Stimulated activated CD4-positive, alpha-beta T cell treated with anti-CD3 and anti-CD28 coated beads, TNF-alpha, amount 100 ng/mL, for 4 hours (primary cell): Measurements from ENCODE around the gene MACO1.
A peak's percentile ranks its signal among the peaks of the same experiment; 100 is the strongest.

Source experiments
- DNase-seq, 3 experiments: peaks; one replicate each; pipeline ENCODE4 v3.0.0-alpha.2; 2020; ENCODE audit warnings: low read depth in 3 of 3

Gene MACO1

DNA sequence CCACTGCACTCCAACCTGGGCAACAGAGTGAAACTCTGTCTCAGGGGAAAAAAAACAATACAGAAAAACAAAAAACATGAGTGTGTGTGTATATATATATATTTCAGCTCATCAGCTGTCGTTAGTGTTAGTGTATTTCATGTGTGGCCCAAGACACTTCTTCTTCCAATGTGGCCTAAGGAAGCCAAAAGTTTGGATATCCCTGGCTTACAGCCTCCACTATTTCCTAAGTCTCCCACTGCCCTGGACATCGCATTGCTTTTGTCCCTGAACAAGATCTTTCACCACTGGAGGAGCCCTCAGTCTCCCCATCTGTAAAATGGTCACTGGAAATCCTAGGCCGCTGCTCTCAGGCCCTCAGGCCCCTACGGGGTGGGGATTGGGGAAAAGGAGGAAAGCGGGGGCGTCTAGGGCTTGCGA lies 112.3 kb downstream of the MACO1 start:
- no peak for DNase-seq

DNA sequence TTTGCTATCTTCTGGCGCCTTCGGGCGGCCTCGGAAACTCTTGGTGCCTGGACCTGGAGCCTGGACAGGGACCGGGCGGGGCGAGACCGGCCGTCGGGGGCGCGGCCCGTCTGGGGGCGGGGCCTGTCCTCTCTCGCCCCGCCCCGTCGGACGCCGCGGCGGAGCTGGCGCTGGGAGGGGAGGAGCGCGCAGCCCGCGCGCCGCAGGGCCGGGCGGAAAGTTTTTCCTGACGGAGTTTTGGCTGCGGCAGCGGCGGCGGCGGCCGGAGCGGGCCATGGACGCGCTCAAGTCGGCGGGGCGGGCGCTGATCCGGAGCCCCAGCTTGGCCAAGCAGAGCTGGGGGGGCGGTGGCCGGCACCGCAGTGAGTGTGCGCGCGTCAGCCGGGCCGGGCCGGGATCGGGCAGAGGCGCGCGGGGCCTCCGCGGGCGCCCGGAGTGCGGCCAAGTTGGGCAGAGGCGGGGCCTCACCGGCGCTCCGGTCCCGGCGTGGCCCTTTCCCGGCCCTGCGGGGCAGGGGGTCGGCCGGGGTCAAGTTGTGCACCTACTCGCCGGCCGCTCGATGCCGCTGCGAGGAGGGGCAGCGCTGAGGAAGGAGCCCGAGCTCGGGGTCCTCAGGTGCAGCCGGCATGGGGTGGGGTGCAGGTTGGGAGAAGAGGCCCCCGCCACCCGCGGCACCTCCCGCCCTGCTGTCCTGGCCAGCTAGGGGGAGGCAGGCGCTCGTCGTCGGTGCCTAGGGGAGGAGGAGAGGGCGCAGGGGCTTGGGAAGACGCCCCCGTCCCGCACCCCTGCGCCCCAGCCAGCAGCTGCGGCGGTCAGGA lies 112.9 kb downstream of the MACO1 start, which contains the start of gene LDLRAP1:
Gene LDLRAP1 (plus strand): TSS at position 182 of the 818 bp plus-strand sequence. CDS start 93 bp downstream, at position 275.
- peak in 2 of 3 experiments; percentile 36 to 51 for DNase-seq

DNA sequence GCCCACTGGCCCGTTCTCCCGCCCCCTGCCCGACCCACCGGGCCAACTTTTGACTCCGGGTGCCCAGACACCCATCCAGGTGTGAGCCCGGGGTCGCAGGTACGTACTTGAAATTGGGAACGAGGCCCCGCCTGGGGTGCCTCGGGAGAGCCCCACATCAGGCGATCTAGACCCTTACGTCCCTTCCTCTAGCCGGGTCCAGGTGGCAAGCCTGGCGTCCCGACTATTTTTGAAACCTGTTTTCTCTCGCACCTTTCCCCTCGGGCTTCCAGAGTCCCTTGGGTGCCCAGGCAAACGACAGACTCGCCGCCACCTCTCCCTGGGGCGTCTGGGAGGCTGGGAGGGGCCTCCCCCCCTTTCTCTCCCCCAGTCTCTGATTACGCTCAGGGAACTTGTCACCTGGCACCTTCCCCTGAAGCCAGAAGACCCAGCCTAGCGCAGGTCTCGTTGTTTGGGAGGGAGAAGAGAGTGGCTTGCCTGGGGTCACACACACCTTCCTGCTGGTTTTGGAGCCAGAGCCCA lies 113.6 kb downstream of the MACO1 start:
- no peak for DNase-seq

DNA sequence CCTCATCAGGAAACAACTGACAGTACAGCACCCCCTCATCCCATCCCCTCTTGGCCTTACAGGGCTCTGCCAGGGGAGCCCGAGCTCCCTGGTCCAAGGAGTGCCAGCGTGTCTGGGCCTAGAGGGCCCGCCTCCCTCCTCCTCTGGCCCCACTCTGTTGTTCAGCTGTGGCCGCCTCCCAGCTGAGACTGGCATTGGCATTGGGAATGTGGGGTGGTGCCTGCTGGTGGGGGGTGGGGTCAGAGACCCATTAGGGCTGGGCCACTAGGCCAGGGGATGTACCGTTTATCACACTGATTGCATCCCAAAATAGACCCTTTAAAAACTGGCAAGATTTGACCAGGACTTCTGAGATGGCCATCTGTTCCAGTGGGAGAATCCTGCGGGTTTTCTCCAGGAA lies 114.1 kb downstream of the MACO1 start:
- no peak for DNase-seq

DNA sequence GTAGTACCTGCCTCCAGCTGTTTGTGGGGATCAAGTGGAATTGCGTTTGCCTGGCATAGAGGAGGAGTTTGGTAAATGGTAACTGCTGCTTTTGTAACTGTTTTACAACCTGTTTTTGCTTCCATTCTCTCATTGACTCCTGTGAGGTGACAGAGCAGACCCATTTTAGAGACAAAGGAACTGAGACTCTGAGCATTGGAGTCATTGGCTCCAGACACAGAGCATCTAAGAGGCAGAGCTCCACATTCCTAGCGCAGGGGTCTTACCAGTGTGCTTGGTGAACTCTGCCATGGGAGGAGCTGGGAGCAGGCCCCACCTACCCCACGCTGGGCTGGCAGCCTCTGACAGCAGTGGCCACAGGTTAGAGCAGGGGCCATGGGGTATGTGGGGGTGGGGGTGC lies 115.1 kb downstream of the MACO1 start:
- DNase-seq = no peak

DNA sequence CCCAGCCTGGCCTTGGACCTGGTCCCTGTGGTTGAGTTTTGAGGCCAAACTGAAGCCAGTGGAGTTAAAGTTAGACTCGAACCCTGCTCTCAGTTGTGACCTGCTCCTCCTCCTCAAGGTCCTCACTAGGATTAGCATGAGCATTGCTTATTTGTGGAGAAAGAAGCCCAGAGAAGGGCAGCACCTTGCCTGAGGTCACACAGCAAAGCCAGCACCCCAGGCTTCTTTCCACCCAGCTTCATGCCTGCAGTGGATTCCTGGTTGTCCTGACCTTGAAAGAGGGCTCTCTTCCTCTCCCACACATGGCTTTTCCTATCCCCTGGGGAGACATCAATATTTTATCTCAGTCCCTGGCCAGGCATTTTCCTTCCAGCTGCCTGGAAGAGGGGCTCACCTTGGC lies 115.5 kb downstream of the MACO1 start:
- DNase-seq = no peak

DNA sequence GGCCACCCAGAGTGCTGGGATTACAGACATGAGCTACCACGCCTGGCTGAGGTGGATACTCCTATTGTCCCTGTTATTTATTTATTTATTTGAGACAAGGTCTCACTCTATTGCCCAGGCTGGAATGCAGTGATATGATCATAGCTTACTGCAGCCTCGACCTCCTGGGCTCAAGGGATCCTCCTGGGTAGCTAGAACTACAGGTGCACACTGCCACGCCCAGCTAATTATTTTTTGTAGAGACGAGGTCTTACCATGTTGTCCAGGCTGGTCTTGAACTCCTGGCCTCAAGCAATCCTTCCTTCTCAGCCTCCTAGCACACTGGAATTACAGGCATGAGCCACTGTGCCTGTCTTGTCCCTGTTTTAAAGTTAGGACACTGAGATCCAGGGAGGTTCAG lies 117.9 kb downstream of the MACO1 start:
- no peak for DNase-seq

DNA sequence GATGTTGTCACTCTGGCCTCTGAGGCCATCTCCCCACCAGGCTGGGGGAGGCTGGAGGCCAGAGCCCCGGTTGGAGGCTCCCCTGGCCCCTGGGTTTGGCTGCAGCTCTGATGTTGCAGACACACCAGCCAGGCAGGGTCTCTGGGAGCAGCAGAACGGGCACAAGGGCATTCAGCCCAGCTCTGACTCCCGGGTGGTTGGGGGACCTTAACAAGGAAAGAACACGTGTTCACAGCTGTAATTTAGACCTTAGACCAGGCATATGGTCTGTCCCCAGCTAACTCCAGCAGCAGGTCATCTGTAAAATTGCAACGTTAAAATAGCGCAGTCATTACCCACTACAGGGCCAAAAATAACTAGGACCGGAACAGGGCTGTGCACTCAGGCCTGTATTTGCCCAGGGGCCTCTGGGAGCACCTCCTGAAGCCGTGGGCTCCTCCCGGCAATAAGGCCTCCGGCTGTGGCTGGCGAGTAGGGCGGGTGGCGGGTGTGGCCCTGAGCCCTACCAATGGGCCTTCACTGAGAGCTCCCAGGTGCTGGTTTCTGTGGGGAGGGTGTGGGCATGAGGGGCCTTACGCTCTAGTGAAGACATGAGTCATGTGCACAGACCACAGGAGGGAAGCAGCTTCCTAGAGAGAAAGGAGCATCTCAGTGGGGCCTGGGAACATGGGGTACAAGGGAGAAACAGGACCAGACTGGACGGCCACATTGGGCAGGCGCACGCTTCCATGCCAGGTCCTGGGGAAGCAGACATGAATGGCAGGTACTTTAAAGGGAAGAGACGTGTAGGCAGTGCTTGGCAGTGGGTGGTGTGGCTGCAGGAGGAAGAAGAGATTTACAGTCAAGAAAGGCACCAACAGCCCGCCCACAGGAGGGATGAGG lies 118.8 kb downstream of the MACO1 start:
- peak; percentile 58 to 60 (median 59) for DNase-seq
